ENCODE data around the gene TBXAS1.

GRCh38 chr7:139811066-139811465, 18.0 kb upstream of the TBXAS1 start:
- TF ChIP-seq CTCF (IDR thresholded peaks at IDR 0.05 in 4 of 5, conservative IDR thresholded peaks at IDR 0.05 in 1 of 5) (no peak), POLR2A (IDR thresholded peaks at IDR 0.05) (no peak)

All from gastrocnemius medialis (tissue), 4 donors.